T47D (cell line): Measurements from ENCODE around the gene SMIM35.

Source experiments
- DNase-seq, 2 experiments: peaks; one replicate each; pipeline versions ENCODE4 v3.0.0 to v3.0.0-alpha.2; 2011 to 2012; ENCODE audit warnings: low read depth in 1 of 2, low spot score in 1 of 2
- JUND ChIP-seq: IDR thresholded peaks from 2 replicates; pipeline ENCODE4 v1.6.1; 2012; ENCODE audit warnings: low read depth
- in situ Hi-C: cut with HindIII; loops from 2 replicates; pipeline ENCODE4 v1.10.0; 2016; ENCODE audit warnings: low sequenced_read_pairs, low pct_unique_long_range_greater_than_20kb

SMIM35 gene

DNA sequence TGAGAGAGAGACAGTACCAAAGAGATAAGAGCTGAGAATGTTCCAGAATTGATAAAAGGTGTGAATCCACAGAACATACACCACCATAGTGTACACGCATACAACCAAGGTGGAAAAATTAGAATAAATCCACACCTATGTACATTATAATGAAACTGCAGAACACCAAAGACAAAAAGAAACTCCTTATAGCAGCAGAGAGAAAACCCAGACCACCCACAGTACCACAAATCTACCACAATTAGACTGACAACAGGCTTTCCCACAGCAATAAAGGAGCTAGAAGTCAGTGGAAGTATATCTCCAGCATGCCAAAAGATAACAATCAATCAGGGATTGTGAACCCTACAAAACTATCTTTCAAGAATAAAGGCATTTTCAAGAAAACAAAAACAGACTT, 34.0 kb upstream of the SMIM35 start:
- in situ Hi-C loops, result no loop called here
- TF ChIP-seq JUND, result no peak

GRCh38 chr11:118117790-118118601, 31.2 kb upstream of the SMIM35 start:
- in situ Hi-C loops, result no loop called here
- no peak for TF ChIP-seq JUND
- no peak for DNase-seq

More for the DNA sequence above, 34.0 kb upstream of the SMIM35 start:
- no peak for DNase-seq

- no peak for DNase-seq
- TF ChIP-seq JUND, result no peak
- in situ Hi-C loops, result no loop called here
Observed at GRCh38 chr11:118115048-118115447, 28.3 kb upstream of the SMIM35 start.

- in situ Hi-C loops, result no loop called here
- TF ChIP-seq JUND, result no peak
- no peak for DNase-seq
Observed at GRCh38 chr11:118114266-118114665, 27.5 kb upstream of the SMIM35 start.

- no peak for DNase-seq
- TF ChIP-seq JUND, result no peak
- in situ Hi-C loops, result no loop called here
Observed at GRCh38 chr11:118112711-118113430, 26.1 kb upstream of the SMIM35 start.

DNA sequence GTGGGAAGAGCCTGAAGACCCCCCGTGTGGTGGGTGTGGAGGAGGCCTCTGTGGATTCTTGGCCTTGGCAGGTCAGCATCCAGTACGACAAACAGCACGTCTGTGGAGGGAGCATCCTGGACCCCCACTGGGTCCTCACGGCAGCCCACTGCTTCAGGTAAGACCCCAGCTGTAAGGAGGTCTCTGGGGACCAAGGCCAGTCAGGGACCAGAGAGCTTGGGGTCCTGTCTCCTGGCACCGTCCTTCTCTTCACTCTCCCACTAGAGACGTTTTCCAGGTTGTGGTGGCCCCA, 24.9 kb upstream of the SMIM35 start:
- DNase-seq, result no peak
- no peak for TF ChIP-seq JUND
- in situ Hi-C loops, result no loop called here

DNA sequence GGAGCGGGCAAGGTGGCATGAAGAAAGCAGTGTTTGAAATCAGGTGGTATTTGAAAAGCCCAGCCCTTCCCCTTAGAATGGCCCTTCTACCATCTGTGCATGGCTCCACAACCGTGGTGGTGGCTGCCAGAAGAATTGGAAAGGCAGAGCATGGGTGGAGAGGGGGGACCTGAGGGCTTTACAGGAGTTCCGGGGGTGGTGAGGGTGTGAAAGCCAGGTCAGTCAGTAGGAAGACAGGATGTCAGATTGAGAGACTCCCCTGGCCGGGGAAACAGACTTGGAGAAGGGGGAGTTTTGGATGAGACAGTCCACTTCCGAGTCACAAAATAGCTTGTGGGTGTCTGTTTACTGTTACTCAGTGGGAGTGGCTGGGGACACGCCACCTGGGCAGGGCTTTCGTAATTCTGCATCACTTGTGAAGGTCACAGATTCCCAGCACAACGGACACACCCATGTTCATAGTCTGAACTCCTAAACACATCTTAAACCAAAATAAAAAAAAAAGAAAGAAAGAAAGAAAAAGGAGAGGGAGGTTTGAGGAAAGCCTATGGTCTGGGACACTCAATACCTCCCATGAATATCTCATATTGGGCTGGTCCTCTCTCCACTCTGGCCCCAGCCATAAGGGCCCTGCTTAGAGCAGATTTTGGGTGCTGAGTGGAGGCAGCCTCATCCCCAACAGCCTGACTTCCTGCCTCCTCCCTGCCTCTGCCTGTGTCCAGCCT, 24.4 kb upstream of the SMIM35 start:
- in situ Hi-C loops, result no loop called here
- no peak for TF ChIP-seq JUND
- no peak for DNase-seq

GRCh38 chr11:118109231-118109630, 22.5 kb upstream of the SMIM35 start:
- in situ Hi-C loops, result no loop called here
- no peak for TF ChIP-seq JUND
- DNase-seq, result no peak

DNA sequence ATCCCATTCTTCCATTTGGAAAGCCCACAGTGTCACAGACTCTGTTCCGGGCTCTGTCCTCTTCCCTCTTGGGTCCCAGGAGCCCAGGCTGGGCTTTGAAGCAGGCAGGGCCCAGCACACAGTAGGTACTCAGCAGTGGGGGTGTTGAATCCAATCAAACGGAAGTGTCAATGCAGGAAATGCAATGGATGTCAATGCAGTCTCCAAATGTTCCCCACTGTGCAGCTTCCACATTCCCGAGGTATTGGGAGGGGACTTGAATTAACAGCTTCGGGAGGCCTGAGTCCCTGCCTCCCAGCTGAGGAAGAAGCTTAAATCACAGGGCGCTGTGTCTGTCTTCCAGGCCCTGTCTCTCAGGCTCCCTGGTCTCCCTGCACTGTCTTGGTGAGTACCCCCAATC, 21.8 kb upstream of the SMIM35 start:
- in situ Hi-C loops, result no loop called here
- TF ChIP-seq JUND, result no peak
- DNase-seq, result no peak

DNA sequence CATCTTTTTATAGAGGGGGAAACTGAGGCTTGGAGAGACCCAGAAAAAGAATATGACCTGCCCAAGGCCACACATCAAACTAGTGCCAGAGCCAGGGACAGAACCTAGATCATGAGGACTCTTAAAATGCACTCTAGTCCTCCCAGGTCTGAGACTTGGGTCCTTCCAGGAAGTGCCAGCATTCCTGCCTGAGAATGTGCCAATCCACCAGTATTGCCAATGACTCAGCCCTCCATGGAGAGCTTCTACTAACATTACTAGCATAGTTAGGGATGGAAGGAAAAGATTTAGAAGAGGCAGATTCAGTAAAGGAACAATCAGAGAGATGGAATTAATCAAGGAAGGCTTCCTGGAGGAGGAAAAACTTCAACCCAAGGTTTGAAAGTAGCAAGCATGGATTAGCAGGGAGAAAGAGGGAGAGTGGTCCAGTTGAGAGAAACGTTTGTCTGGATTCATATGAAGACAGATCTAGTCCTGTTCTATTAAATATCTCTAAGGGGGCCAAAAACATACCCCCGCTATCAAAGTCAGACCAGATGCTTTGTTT, 20.1 kb upstream of the SMIM35 start:
- in situ Hi-C loops, result no loop called here
- no peak for TF ChIP-seq JUND
- DNase-seq, result peak in 1 of 2 experiments; percentile 25

DNA sequence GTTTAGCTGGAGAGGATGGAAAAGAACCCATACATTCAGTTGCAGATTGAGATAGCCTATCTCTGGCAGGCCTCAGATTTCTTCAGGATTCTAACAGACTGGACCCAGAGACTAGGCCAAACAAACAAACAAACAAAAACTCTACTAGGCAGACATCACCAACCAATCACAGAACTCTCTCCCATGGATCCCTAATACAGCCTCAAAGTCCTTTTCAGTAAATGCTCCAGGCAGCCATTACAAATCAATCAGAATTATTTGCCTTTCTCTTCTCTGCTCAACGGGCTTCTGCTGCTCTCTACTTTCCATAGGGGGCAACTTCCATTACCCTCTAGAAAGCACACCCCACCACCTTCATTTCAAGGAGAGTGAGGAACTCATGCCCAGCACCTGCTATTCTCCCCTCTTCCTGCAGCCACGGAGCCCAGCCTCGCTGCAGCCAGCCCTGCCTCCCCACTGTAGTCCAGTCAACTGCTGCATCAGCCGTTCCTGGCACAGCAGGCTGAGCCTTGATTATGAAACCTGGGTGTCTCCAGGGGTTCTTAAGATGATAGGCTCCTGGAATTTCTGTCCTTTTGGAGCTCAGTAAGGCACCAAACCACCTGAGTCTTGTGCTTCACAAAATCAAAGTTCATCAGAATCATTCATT, 19.0 kb upstream of the SMIM35 start:
- no peak for DNase-seq
- TF ChIP-seq JUND, result no peak

DNA sequence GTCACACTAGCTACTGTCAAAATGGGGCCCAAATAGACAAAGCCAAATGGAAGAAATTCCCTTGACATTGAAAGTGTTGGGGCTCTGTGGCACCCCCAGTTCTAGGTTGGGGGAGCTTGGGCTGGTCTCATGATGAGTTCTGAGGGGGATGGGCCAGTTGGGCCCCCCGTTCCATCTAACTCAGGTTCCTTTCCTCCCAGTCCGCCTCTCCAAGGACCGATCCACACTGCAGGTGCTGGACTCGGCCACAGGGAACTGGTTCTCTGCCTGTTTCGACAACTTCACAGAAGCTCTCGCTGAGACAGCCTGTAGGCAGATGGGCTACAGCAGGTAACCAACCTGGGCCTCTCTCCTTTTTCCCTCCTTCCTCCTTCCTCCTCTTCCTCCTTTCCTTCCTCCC, 17.7 kb upstream of the SMIM35 start:
- no peak for DNase-seq
- in situ Hi-C loops, result no loop called here
- TF ChIP-seq JUND, result no peak

More for the DNA sequence above, 19.0 kb upstream of the SMIM35 start:
- in situ Hi-C loops, result no loop called here
